Measurements from ENCODE around the gene IGF2. TPM values are rescaled to one million over a fixed set of nuclear protein-coding genes. Genes with fewer than 3 reads are reported as not detected.

IGF2 gene
- total RNA-seq, 2 donors from 2014 or later = 0.21 to 0.77 TPM

- ATAC-seq (no peak), DNase-seq (no peak)
- no peak overlapping the region for H3K27ac Mint-ChIP-seq
- H3K4me1 Mint-ChIP-seq = no peaks in the 10 kb centered on the region
- no peak overlapping the region for H3K4me3 Mint-ChIP-seq
- H3K9me3 ChIP-seq (ENCODE audit: control insufficient read depth, low read length, poor library complexity, severe bottlenecking) = no peaks in the 10 kb centered on the region
- peaks cover 6% of the 10 kb centered on the region for H3K36me3 Mint-ChIP-seq (ENCODE audit: low read depth)
- H3K27me3 Mint-ChIP-seq = peaks cover 19% of the 10 kb centered on the region
Measured at GRCh38 chr11:2113776-2114175, 25.4 kb downstream of the IGF2 start.

- H3K4me1 Mint-ChIP-seq = no peaks in the 10 kb centered on the region
- H3K4me3 Mint-ChIP-seq = no peak overlapping the region
- H3K9me3 ChIP-seq (ENCODE audit: control insufficient read depth, low read length, poor library complexity, severe bottlenecking) = no peaks in the 10 kb centered on the region
- peaks cover 25% of the 10 kb centered on the region for H3K27me3 Mint-ChIP-seq
- DNase-seq (no peak), ATAC-seq (no peak)
- H3K27ac Mint-ChIP-seq = no peak overlapping the region
- H3K36me3 Mint-ChIP-seq (ENCODE audit: low read depth) = peaks cover 4% of the 10 kb centered on the region
Measured at GRCh38 chr11:2110521-2110920, 28.7 kb downstream of the IGF2 start.

GRCh38 chr11:2109541-2110019 is 29.6 kb downstream of the IGF2 start:
- Mint-ChIP-seq H3K36me3 (ENCODE audit: low read depth) (peaks cover 4% of the 10 kb centered on the region), H3K27ac (no peak overlapping the region), H3K4me1 (no peaks in the 10 kb centered on the region), H3K4me3 (no peak overlapping the region), H3K27me3 (peaks cover 24% of the 10 kb centered on the region)
- H3K9me3 ChIP-seq (ENCODE audit: control insufficient read depth, low read length, poor library complexity, severe bottlenecking) = no peaks in the 10 kb centered on the region
- DNase-seq = no peak
- ATAC-seq = no peak

DNA sequence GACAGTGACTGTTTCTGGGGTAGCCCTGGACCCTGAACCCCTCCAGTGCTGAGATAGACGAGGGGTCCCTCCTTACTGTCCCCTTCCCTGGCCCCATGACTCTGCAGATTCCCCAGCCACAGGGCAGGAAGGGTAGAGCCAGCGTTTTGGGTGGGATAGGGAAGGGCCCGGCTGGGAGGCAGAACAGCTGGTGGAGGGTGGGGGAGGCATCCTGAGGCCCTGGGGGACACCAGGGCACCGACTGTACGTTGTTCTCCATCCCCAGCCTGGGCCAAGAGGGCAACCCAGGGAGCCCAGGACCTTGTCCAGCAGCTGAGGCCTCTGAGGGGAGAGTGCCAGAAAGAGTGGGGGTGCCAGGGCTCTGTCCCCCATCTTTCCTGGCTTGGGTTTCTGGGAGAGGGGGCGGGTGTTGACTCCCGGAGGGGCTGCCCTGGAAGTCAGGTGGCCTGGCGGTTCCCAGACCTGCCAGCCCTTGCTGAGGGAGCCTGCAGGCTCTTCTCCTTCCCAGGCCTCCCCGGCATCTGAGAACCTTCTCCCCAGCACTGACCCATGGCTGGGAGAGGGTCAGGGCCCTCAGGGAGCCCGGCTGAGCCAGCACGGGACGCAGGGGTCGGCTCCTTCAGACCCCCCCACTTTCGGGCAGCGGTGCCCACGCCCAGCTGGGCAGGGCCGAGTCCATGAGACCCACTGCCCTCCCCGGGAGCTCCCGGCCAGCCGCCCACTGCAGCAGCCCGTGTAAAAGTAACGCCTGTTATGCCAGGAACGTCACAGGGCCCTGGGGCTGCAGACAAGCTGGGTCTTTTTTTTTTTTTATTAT is 30.3 kb downstream of the IGF2 start:
- Mint-ChIP-seq H3K27ac (no peak overlapping the region), H3K36me3 (ENCODE audit: low read depth) (peaks cover 3% of the 10 kb centered on the region), H3K4me3 (no peak overlapping the region), H3K27me3 (peaks cover 18% of the 10 kb centered on the region), H3K4me1 (no peaks in the 10 kb centered on the region)
- H3K9me3 ChIP-seq (ENCODE audit: control insufficient read depth, low read length, poor library complexity, severe bottlenecking) = no peaks in the 10 kb centered on the region
- DNase-seq (no peak), ATAC-seq (no peak)

- Mint-ChIP-seq H3K4me1 (no peaks in the 10 kb centered on the region), H3K27me3 (peaks cover 18% of the 10 kb centered on the region), H3K36me3 (ENCODE audit: low read depth) (peaks cover 3% of the 10 kb centered on the region), H3K27ac (no peak overlapping the region), H3K4me3 (no peak overlapping the region)
- ATAC-seq = no peak
- DNase-seq = no peak
- no peaks in the 10 kb centered on the region for H3K9me3 ChIP-seq (ENCODE audit: control insufficient read depth, low read length, poor library complexity, severe bottlenecking)
Measured at GRCh38 chr11:2107941-2108630, 31.1 kb downstream of the IGF2 start.

DNA sequence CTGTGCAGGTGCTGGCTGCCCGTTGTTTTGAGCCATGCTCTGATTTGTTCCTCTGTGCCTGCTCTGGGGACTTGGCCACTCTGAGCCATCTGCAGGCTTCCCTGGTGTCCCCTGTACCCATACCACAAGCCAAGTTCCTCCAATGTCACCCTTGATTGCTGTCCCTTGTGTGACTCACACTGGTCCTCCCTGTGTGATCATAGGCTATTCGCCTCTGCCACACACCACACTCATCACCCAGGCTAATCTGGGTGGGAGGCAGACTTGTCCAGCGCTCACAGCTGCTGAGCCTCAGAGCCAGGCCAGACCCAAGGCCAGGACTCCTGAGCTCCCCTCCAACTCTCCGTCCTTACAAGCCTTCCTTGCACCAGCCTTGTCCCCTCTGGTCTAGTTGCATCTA is 31.7 kb downstream of the IGF2 start:
- Mint-ChIP-seq H3K27me3 (peaks cover 18% of the 10 kb centered on the region), H3K27ac (no peak overlapping the region), H3K4me1 (no peaks in the 10 kb centered on the region), H3K36me3 (ENCODE audit: low read depth) (peaks cover 3% of the 10 kb centered on the region), H3K4me3 (no peak overlapping the region)
- H3K9me3 ChIP-seq (ENCODE audit: control insufficient read depth, low read length, poor library complexity, severe bottlenecking) = no peaks in the 10 kb centered on the region
- ATAC-seq = no peak
- DNase-seq = no peak

DNA sequence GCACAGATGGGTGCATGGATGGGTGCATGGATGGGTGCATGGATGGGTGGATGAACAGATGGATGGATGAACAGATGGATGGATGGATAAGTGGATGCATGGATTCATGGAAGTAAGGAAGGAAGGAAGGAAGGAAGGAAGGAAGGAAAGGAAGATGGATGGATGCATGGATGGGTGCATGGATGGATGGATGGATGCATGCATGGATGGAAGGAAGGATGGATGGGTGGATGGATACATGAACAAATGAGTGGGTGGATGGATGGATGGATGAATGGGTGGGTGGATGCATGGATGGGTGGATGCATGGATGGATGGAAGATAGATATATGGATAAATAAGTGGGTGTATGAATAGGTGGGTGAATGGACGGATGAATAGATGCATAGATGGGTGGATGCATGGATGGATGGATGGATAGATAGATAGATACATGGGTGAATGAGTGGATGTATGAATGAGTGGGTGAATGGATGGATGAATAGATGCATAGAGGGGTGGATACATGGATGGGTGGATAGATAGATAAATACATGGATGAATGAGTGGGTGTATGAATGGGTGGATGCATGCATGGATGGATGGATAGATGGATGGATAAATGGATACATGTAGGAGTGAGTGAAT is 32.5 kb downstream of the IGF2 start:
- Mint-ChIP-seq H3K27ac (no peak overlapping the region), H3K36me3 (ENCODE audit: low read depth) (peaks cover 3% of the 10 kb centered on the region)

GRCh38 chr11:2105511-2105910 is 33.7 kb downstream of the IGF2 start:
- no peak overlapping the region for H3K4me3 Mint-ChIP-seq
- H3K27ac Mint-ChIP-seq = no peak overlapping the region
- H3K4me1 Mint-ChIP-seq = no peaks in the 10 kb centered on the region
- DNase-seq = no peak
- peaks cover 6% of the 10 kb centered on the region for H3K36me3 Mint-ChIP-seq (ENCODE audit: low read depth)
- H3K9me3 ChIP-seq (ENCODE audit: control insufficient read depth, low read length, poor library complexity, severe bottlenecking) = no peaks in the 10 kb centered on the region
- H3K27me3 Mint-ChIP-seq = peaks cover 18% of the 10 kb centered on the region
- ATAC-seq = no peak

More for the DNA sequence above, 32.5 kb downstream of the IGF2 start:
- H3K9me3 ChIP-seq (ENCODE audit: control insufficient read depth, low read length, poor library complexity, severe bottlenecking) = no peaks in the 10 kb centered on the region
- Mint-ChIP-seq H3K4me1 (no peaks in the 10 kb centered on the region), H3K27me3 (peaks cover 18% of the 10 kb centered on the region), H3K4me3 (no peak overlapping the region)
- DNase-seq (no peak), ATAC-seq (no peak)

DNA sequence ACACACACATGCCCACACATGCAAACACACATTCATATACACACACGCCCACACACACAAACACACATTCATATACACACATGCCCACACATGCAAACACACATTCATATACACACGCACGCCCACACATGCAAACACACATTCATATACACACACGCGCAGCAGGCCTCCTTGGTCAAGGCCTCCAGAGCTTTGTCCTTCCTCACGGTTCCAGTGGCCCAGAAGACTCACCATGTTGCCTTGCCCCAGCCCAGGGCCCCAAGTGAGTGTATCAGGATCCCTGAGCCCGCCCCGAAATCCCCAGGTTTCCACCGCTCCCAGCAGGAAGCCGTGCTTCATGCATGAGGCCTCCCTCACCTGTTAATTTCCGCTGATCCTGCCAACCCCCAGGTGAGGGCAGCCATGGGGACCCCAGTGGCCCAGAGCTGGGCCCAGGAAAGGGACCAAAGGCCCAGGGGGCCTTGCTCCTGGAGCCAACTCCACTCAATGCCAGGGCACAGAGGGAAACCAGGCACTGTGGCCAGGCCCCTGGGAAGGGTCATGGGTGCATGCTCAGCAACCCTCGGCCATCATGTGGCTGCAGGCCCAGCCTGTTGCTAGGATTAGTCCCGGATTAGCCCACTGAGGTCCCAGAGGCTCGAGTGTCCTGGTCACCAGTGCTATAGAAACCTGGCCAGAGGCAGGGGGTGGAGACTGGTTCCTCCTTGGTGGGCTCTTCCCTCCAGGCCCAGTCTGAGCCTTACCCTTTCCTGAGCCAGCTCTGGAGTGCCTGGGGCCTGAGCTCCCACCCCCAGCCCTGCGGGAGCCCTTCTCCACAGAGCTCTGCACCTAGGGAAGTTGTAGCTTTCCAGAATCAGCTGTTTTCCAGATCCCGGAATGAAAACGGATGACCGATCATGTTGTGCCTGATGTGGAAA is 34.4 kb downstream of the IGF2 start:
- DNase-seq (peak in 1 of 3 donors; percentile 6), ATAC-seq (no peak)
- H3K4me1 Mint-ChIP-seq = peaks cover 3% of the 10 kb centered on the region
- no peaks in the 10 kb centered on the region for H3K9me3 ChIP-seq (ENCODE audit: control insufficient read depth, low read length, poor library complexity, severe bottlenecking)
- peaks cover 6% of the 10 kb centered on the region for H3K36me3 Mint-ChIP-seq (ENCODE audit: low read depth)
- H3K4me3 Mint-ChIP-seq = no peak overlapping the region
- no peak overlapping the region for H3K27ac Mint-ChIP-seq
- H3K27me3 Mint-ChIP-seq = peaks cover 16% of the 10 kb centered on the region

- Mint-ChIP-seq H3K4me3 (no peak overlapping the region), H3K27me3 (peaks cover 15% of the 10 kb centered on the region), H3K4me1 (peaks cover 3% of the 10 kb centered on the region), H3K36me3 (ENCODE audit: low read depth) (peaks cover 6% of the 10 kb centered on the region), H3K27ac (no peak overlapping the region)
- no peak for ATAC-seq
- no peaks in the 10 kb centered on the region for H3K9me3 ChIP-seq (ENCODE audit: control insufficient read depth, low read length, poor library complexity, severe bottlenecking)
- peak in 1 of 3 donors; percentile 3 for DNase-seq
Measured at GRCh38 chr11:2103668-2104523, 35.3 kb downstream of the IGF2 start.

GRCh38 chr11:2102883-2103213 is 36.3 kb downstream of the IGF2 start:
- peaks cover 3% of the 10 kb centered on the region for H3K4me1 Mint-ChIP-seq
- no peaks in the 10 kb centered on the region for H3K9me3 ChIP-seq (ENCODE audit: control insufficient read depth, low read length, poor library complexity, severe bottlenecking)
- peaks cover 6% of the 10 kb centered on the region for H3K36me3 Mint-ChIP-seq (ENCODE audit: low read depth)
- ATAC-seq = no peak
- no peak for DNase-seq
- H3K4me3 Mint-ChIP-seq = no peak overlapping the region
- no peak overlapping the region for H3K27ac Mint-ChIP-seq
- H3K27me3 Mint-ChIP-seq = peaks cover 7% of the 10 kb centered on the region
